Caco-2 (cell line): Measurements from ENCODE around the gene NGEF. TPM values are rescaled to one million over a fixed set of nuclear protein-coding genes. Genes with fewer than 3 reads are reported as not detected.

Experiments used
- BruUV-seq: library from RNA; stranded (reverse); fragments of 400-500 nt; replicated peaks from 2 replicates; lab custom pipeline; 2021; lab: Mats Ljungman, UMichigan
- CTCF ChIA-PET: fragments of 300-600 bp; sonication (Branson Sonifier 250); formaldehyde crosslinking; loops from one replicate; lab custom pipeline; 2022; ENCODE audit warnings: antibody characterized with exemption; lab: Charles Lee
- POLR2A ChIA-PET: fragments of 300-600 bp; sonication (Branson Sonifier 250); formaldehyde crosslinking; loops from one replicate; lab custom pipeline; 2022; ENCODE audit warnings: antibody characterized with exemption; lab: Charles Lee
- DNase-seq, 2 experiments: peaks; one replicate each; pipeline versions ENCODE4 v3.0.0 to v3.0.0-alpha.2; 2020 to 2022
- H3K27me3 ChIP-seq: replicated peaks from 2 replicates; pipeline ENCODE4 v1.6.0; 2011; ENCODE audit warnings: low read length; ENCODE audit not compliant: control insufficient read depth, insufficient read depth
- H3K36me3 ChIP-seq: 2 replicates; pipeline ENCODE4 v1.5.1; 2011; ENCODE audit warnings: low read length; ENCODE audit not compliant: control insufficient read depth, insufficient read depth
- H3K4me1 ChIP-seq: fragments of 250-450 bp; sonication (Bioruptor Pico); 2 replicates; pipeline ENCODE4 v1.5.1; 2020; ENCODE audit warnings: mild to moderate bottlenecking
- H3K4me3 ChIP-seq: 2 replicates; pipeline ENCODE4 v1.5.1; 2011; ENCODE audit warnings: low read depth, mild to moderate bottlenecking, control low read depth, low read length
- H3K9me3 ChIP-seq: fragments of 250-450 bp; sonication (Bioruptor Pico); 2 replicates; pipeline ENCODE4 v1.5.1; 2020; ENCODE audit warnings: mild to moderate bottlenecking, moderate library complexity
- H3K27ac Mint-ChIP-seq: one replicate; pipeline ENCODE4 v1.8.0; 2022; ENCODE audit warnings: mixed read lengths; ENCODE audit not compliant: unreplicated experiment
- H3K27me3 Mint-ChIP-seq: one replicate; pipeline ENCODE4 v1.8.0; 2022; ENCODE audit warnings: mixed read lengths; ENCODE audit not compliant: insufficient read depth, unreplicated experiment
- H3K36me3 Mint-ChIP-seq: one replicate; pipeline ENCODE4 v1.8.0; 2022; ENCODE audit warnings: mild to moderate bottlenecking, mixed read lengths; ENCODE audit not compliant: insufficient read depth, unreplicated experiment
- H3K4me1 Mint-ChIP-seq: one replicate; pipeline ENCODE4 v1.8.0; 2022; ENCODE audit warnings: low read depth, mixed read lengths; ENCODE audit not compliant: unreplicated experiment
- H3K4me3 Mint-ChIP-seq: one replicate; pipeline ENCODE4 v1.8.0; 2022; ENCODE audit warnings: mild to moderate bottlenecking, moderate library complexity, mixed read lengths; ENCODE audit not compliant: unreplicated experiment
- H3K9me3 Mint-ChIP-seq: one replicate; pipeline ENCODE4 v1.8.0; 2022; ENCODE audit warnings: mixed read lengths; ENCODE audit not compliant: unreplicated experiment
- intact Hi-C: fragments of 100-400 bp; cut with micrococcal nuclease; formaldehyde crosslinking; loops from one replicate; pipeline ENCODE4 v1.10.0; 2022; ENCODE audit not compliant: unreplicated experiment
- total RNA-seq: library from RNA; stranded (reverse); gene quantifications from 2 replicates; pipeline ENCODE4 v1.2.3, GENCODE V29; 2022
- TF ChIP-seq, protein P1 (sequence below), 2 experiments: fragments of 200-600 bp in 1 of 2; IDR thresholded peaks; 1 replicate in 1 of 2; 2 replicates in 1 of 2; pipeline versions ENCODE4 v1.5.1 to v1.8.0; 2011 to 2022; ENCODE audit warnings: antibody characterized with exemption in 1 of 2, control low read depth in 1 of 2, inconsistent platforms in 1 of 2, low read depth in 1 of 2, low read length in 1 of 2, mild to moderate bottlenecking in 1 of 2, moderate library complexity in 1 of 2; ENCODE audit not compliant: insufficient read depth in 1 of 2, severe bottlenecking in 1 of 2, unreplicated experiment in 1 of 2

The NGEF gene
- total RNA-seq, 1 experiment from 2014 or later = 0.77 TPM

DNA sequence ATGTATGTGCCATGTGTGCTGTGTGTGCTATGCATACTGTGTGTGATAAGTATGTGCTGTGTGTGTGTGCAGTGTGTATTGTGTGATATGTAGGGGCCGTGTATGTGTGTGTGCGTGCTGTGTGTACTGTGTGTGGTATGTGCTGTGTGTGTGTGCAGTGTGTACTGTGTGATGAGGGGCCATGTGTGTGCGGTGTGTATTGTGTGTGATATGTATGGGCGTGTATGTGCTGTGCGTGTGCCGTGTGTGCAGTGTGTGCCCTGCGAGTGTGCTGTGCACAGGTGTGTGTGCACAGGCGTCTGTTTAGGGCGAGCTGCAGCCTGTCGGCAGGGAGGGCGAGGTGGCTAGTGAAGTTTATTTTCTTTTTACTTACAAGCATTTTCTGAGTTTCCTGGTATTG is 126.9 kb downstream of the NGEF start:
- POLR2A ChIA-PET = no interaction called here
- TF ChIP-seq, protein P1, sequence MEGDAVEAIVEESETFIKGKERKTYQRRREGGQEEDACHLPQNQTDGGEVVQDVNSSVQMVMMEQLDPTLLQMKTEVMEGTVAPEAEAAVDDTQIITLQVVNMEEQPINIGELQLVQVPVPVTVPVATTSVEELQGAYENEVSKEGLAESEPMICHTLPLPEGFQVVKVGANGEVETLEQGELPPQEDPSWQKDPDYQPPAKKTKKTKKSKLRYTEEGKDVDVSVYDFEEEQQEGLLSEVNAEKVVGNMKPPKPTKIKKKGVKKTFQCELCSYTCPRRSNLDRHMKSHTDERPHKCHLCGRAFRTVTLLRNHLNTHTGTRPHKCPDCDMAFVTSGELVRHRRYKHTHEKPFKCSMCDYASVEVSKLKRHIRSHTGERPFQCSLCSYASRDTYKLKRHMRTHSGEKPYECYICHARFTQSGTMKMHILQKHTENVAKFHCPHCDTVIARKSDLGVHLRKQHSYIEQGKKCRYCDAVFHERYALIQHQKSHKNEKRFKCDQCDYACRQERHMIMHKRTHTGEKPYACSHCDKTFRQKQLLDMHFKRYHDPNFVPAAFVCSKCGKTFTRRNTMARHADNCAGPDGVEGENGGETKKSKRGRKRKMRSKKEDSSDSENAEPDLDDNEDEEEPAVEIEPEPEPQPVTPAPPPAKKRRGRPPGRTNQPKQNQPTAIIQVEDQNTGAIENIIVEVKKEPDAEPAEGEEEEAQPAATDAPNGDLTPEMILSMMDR (IDR thresholded peaks at IDR 0.05; ENCODE audit: insufficient read depth in 1 of 2, low read depth in 1 of 2, low read length in 1 of 2, severe bottlenecking in 1 of 2, unreplicated experiment in 1 of 2) = no peak
- no TSS peak for BruUV-seq
- no peaks in the 10 kb centered on the region for H3K9me3 Mint-ChIP-seq
- no peaks in the 10 kb centered on the region for H3K4me1 ChIP-seq
- no peak for DNase-seq
- no peaks in the 10 kb centered on the region for H3K27me3 ChIP-seq
- CTCF ChIA-PET = interaction anchor here (0.9 to 1.0 kb wide), 2 partner anchors 9 to 143 kb away, joined by 3 to 5 read pairs; no protein-coding TSS in a partner anchor
- H3K4me3 ChIP-seq = no peak overlapping the region
- H3K36me3 Mint-ChIP-seq = no peaks in the 10 kb centered on the region
- H3K36me3 ChIP-seq = no peaks in the 10 kb centered on the region; the same call in 1 of the 2 replicates
- H3K4me1 Mint-ChIP-seq = no peaks in the 10 kb centered on the region
- intact Hi-C loops = no loop called here
- no peaks in the 10 kb centered on the region for H3K9me3 ChIP-seq
- H3K4me3 Mint-ChIP-seq = no peak overlapping the region
- no peak overlapping the region for H3K27ac Mint-ChIP-seq
- no peaks in the 10 kb centered on the region for H3K27me3 Mint-ChIP-seq

DNA sequence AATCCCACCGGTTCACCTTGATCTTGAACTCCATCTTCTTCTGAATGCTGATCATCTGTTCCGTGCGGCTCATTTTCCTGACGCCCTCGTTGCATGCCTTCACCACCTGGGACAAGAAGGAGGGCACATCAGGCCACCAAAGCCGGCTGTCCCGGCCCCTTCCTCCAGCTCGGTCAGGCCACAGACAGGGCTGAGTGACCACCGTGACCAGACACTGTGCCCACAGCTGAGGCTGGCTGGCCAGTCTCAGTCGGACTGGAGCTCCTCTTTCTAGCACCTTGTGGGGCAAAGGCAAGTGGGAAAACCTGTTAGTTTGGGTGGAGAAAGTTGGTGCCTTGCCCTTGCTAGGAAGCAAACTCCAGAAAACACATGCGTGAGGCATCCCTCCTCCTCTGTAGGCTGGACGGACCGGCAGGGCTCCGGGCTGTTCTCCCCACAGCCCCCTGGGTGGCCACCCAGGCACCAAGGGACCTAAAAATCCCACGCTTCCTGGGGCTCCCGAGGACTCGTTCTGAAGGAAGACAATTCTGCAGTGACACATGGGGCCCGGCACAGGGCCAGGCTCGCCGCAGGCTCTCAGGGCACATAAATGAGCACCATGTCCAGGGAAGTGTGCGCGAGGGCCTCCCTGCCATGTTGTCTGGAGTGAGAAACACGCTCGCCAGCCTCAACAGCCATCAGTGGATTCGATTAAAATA is 127.6 kb downstream of the NGEF start:
- BruUV-seq = no TSS peak
- TF ChIP-seq, protein P1 (IDR thresholded peaks at IDR 0.05; ENCODE audit: insufficient read depth in 1 of 2, low read depth in 1 of 2, low read length in 1 of 2, severe bottlenecking in 1 of 2, unreplicated experiment in 1 of 2) = no peak
- CTCF ChIA-PET = no interaction called here
- H3K27me3 Mint-ChIP-seq = no peaks in the 10 kb centered on the region
- Histone ChIP-seq H3K4me1 (no peaks in the 10 kb centered on the region), H3K27me3 (no peaks in the 10 kb centered on the region), H3K36me3 (no peaks in the 10 kb centered on the region; the same call in 1 of the 2 replicates), H3K9me3 (no peaks in the 10 kb centered on the region), H3K4me3 (no peak overlapping the region)
- intact Hi-C loops = no loop called here
- DNase-seq = no peak
- no peak overlapping the region for H3K4me3 Mint-ChIP-seq
- no peaks in the 10 kb centered on the region for H3K36me3 Mint-ChIP-seq
- H3K9me3 Mint-ChIP-seq = no peaks in the 10 kb centered on the region
- H3K27ac Mint-ChIP-seq = no peak overlapping the region
- H3K4me1 Mint-ChIP-seq = no peaks in the 10 kb centered on the region
- POLR2A ChIA-PET = no interaction called here

DNA sequence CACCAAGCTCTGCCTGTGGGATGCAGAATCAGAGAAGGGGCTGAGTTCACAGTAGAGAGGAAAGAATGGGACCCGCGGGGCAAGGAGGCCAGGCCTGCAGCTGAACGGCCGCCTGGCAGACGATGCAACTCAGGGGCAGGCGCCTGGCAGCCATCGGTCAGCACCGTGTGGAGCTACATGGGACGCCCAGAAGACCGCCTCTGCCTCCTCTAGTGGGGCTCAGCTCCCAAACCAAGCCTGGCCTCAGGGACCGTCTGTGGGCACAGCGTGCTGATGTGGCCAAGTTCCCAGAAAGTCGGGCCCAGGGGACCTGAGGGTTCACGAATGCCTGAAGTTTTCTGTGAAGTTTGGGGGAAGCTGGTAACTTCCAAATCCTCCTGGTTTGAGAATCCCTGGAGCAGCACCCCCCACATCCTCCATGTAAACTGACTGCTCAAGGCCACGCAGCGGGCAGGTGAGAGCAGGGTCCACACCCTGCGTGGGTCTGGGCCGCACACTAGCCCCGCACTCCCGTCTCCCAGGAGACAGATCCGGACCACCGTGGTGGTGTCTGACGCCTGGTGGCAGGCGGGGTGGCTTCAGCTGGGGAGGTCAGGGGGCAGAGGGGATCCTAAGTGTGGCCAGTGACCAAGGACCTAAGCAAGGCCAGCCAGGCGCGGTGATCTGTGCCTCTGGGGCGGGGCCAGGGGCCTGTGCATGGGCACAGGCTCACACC is 128.3 kb downstream of the NGEF start:
- intact Hi-C loops = no loop called here

More for the DNA sequence above, 128.3 kb downstream of the NGEF start:
- no peak overlapping the region for H3K4me3 ChIP-seq
- Mint-ChIP-seq H3K27me3 (no peaks in the 10 kb centered on the region), H3K36me3 (no peaks in the 10 kb centered on the region), H3K9me3 (no peaks in the 10 kb centered on the region), H3K27ac (peak overlapping the region; percentile 56), H3K4me3 (no peak overlapping the region), H3K4me1 (no peaks in the 10 kb centered on the region)
- no peaks in the 10 kb centered on the region for H3K9me3 ChIP-seq
- no peaks in the 10 kb centered on the region for H3K4me1 ChIP-seq
- CTCF ChIA-PET = no interaction called here
- TF ChIP-seq, protein P1 (IDR thresholded peaks at IDR 0.05; ENCODE audit: insufficient read depth in 1 of 2, low read depth in 1 of 2, low read length in 1 of 2, severe bottlenecking in 1 of 2, unreplicated experiment in 1 of 2) = no peak
- DNase-seq = no peak
- no peaks in the 10 kb centered on the region for H3K27me3 ChIP-seq
- POLR2A ChIA-PET = no interaction called here
- no peaks in the 10 kb centered on the region; the same call in 1 of the 2 replicates for H3K36me3 ChIP-seq
- no TSS peak for BruUV-seq
